Loucy (cell line): ENCODE data around the gene HS3ST5.

Experiments used
- H2AFZ ChIP-seq: fragments of 200-600 bp; sonication (generic); 2 replicates; pipeline ENCODE4 v1.6.0; 2016; ENCODE audit warnings: antibody characterized with exemption, mild to moderate bottlenecking, low read length, moderate library complexity
- H3F3A ChIP-seq: fragments of 200-600 bp; 2 replicates; pipeline ENCODE4 v1.6.0; 2016; ENCODE audit warnings: antibody characterized with exemption, low read depth, mild to moderate bottlenecking
- H3K27me3 ChIP-seq: fragments of 200-600 bp; sonication (generic); 2 replicates; pipeline ENCODE4 v1.6.1; 2014; ENCODE audit warnings: low read length, mild to moderate bottlenecking; ENCODE audit not compliant: insufficient read depth, poor library complexity, severe bottlenecking
- H3K36me3 ChIP-seq: fragments of 200-600 bp; sonication (generic); 2 replicates; pipeline ENCODE4 v1.6.1; 2016; ENCODE audit warnings: low read length; ENCODE audit not compliant: insufficient read depth
- H3K4me1 ChIP-seq: fragments of 200-600 bp; sonication (generic); 2 replicates; pipeline ENCODE4 v1.5.1; 2014; ENCODE audit warnings: low read length, mild to moderate bottlenecking; ENCODE audit not compliant: insufficient read depth, poor library complexity, severe bottlenecking
- H3K4me2 ChIP-seq: fragments of 200-600 bp; sonication (generic); 2 replicates; pipeline ENCODE4 v1.6.0; 2014; ENCODE audit warnings: antibody characterized with exemption, low read length, low read depth, mild to moderate bottlenecking; ENCODE audit not compliant: poor library complexity, severe bottlenecking
- H3K4me3 ChIP-seq: fragments of 200-600 bp; sonication (generic); 2 replicates; pipeline ENCODE4 v1.5.1; 2014; ENCODE audit warnings: low read length, mild to moderate bottlenecking, mixed read lengths; ENCODE audit not compliant: poor library complexity, severe bottlenecking
- H3K79me2 ChIP-seq: fragments of 200-600 bp; sonication (generic); 2 replicates; pipeline ENCODE4 v1.6.1; 2014; ENCODE audit warnings: low read length; ENCODE audit not compliant: insufficient read depth
- H3K9ac ChIP-seq: fragments of 200-600 bp; sonication (generic); 2 replicates; pipeline ENCODE4 v1.6.0; 2014; ENCODE audit warnings: mild to moderate bottlenecking, low read depth, low read length, moderate library complexity; ENCODE audit not compliant: poor library complexity, severe bottlenecking
- H3K9me2 ChIP-seq: fragments of 200-600 bp; sonication (generic); replicated peaks from 2 replicates; pipeline ENCODE4 v1.6.1; 2016; ENCODE audit warnings: low read depth, low read length, mixed read lengths
- H3K9me3 ChIP-seq: fragments of 200-600 bp; sonication (generic); 2 replicates; pipeline ENCODE4 v1.6.1; 2014; ENCODE audit warnings: mild to moderate bottlenecking, antibody characterized with exemption, low read length, low read depth; ENCODE audit not compliant: insufficient read depth
- H4K20me1 ChIP-seq: fragments of 200-600 bp; sonication (generic); 2 replicates; pipeline ENCODE4 v1.6.0; 2014; ENCODE audit warnings: antibody characterized with exemption, low read length, mild to moderate bottlenecking; ENCODE audit not compliant: insufficient read depth, poor library complexity, severe bottlenecking
- EZH2phosphoT487 ChIP-seq: fragments of 200-600 bp; IDR thresholded peaks from 2 replicates; pipeline ENCODE4 v1.6.1; 2018; ENCODE audit warnings: antibody characterized with exemption, mild to moderate bottlenecking, moderate library complexity, borderline replicate concordance
- TF ChIP-seq, protein P1 (sequence below): fragments of 200-600 bp; sonication (generic); conservative IDR thresholded peaks from 2 replicates; pipeline ENCODE4 v1.5.1; 2014; ENCODE audit warnings: mild to moderate bottlenecking, antibody characterized with exemption, low read length

HS3ST5 gene

DNA sequence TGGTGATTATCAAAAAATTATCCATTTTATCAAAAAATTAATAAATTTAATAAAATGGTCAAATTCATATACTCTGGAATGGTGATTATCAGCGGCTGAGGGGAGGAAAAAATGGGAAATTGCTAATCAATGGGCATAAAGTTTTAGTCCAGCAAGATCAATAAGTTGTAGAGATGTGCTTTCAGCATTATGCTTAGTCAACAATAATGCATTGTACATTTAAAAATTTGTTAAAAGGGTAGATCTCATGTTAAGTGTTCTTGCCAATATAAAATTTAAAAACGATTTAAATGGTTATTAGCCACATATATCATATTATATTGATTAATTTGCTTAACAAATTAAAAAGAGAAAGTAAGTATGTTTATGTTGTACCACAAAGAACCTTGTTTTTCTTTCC is 56.6 kb downstream of the HS3ST5 start:
- H3K36me3 ChIP-seq: no peaks in the 10 kb centered on the region
- H3K9ac ChIP-seq: no peak overlapping the region
- no peaks in the 10 kb centered on the region for H4K20me1 ChIP-seq
- no peak overlapping the region for H3K4me3 ChIP-seq
- no peaks in the 10 kb centered on the region for H3K9me3 ChIP-seq
- no peak overlapping the region for H3K4me2 ChIP-seq
- H3K4me1 ChIP-seq: no peaks in the 10 kb centered on the region
- TF ChIP-seq EZH2phosphoT487: no peak
- TF ChIP-seq, protein P1, sequence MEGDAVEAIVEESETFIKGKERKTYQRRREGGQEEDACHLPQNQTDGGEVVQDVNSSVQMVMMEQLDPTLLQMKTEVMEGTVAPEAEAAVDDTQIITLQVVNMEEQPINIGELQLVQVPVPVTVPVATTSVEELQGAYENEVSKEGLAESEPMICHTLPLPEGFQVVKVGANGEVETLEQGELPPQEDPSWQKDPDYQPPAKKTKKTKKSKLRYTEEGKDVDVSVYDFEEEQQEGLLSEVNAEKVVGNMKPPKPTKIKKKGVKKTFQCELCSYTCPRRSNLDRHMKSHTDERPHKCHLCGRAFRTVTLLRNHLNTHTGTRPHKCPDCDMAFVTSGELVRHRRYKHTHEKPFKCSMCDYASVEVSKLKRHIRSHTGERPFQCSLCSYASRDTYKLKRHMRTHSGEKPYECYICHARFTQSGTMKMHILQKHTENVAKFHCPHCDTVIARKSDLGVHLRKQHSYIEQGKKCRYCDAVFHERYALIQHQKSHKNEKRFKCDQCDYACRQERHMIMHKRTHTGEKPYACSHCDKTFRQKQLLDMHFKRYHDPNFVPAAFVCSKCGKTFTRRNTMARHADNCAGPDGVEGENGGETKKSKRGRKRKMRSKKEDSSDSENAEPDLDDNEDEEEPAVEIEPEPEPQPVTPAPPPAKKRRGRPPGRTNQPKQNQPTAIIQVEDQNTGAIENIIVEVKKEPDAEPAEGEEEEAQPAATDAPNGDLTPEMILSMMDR: no peak
- no peaks in the 10 kb centered on the region for H3F3A ChIP-seq
- H2AFZ ChIP-seq: no peak overlapping the region
- no peaks in the 10 kb centered on the region for H3K9me2 ChIP-seq
- H3K79me2 ChIP-seq: no peaks in the 10 kb centered on the region
- no peaks in the 10 kb centered on the region for H3K27me3 ChIP-seq

DNA sequence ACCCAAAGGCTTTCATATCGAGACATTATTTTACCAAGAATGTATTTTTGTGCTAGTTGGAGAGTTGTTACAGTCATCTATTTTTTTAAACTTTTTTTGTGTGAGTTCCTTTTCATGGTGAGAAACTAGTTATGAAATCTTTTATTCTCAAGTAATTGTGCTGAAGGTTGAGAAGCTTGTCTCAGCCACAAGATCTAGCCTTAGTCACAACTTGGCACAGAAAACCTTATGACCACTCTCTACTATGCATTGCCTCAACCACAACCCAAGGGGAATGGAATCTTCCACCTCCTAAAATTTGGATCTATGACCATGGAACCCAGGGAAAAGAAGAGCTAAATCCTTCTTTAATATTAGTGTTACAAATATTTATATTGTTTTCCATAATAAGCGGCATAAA is 58.5 kb downstream of the HS3ST5 start:
- Histone ChIP-seq H3K4me2 (no peak overlapping the region), H3K27me3 (no peaks in the 10 kb centered on the region), H3K4me1 (no peaks in the 10 kb centered on the region), H3K9me2 (no peaks in the 10 kb centered on the region), H3K79me2 (no peaks in the 10 kb centered on the region), H4K20me1 (no peaks in the 10 kb centered on the region), H3K36me3 (no peaks in the 10 kb centered on the region), H3K9me3 (no peaks in the 10 kb centered on the region), H2AFZ (no peak overlapping the region), H3K9ac (no peak overlapping the region), H3F3A (no peaks in the 10 kb centered on the region), H3K4me3 (no peak overlapping the region)
- TF ChIP-seq EZH2phosphoT487: no peak
- TF ChIP-seq, protein P1: no peak

DNA sequence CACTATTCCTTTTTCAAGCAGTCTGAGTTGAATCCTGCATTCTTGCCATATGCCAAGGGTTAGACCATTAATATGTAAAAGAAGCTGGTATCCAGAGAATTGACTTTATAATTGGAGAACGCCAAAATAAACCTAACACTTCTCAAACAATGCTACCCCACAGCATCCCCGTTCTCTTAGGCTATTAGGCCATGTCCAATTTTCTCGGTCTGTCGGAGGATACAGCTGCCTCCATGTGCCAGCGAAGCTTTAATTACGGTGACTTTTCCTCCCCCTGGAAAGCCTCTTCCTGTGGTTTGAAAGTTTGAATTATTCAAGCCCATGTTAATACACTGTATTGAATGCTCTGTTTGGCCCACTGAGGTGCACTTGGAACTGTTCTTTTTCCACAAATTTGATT is 60.5 kb downstream of the HS3ST5 start:
- Histone ChIP-seq H3F3A (no peaks in the 10 kb centered on the region), H3K4me3 (no peak overlapping the region), H3K9ac (no peak overlapping the region), H3K4me2 (no peak overlapping the region), H3K79me2 (no peaks in the 10 kb centered on the region), H2AFZ (no peak overlapping the region), H3K4me1 (no peaks in the 10 kb centered on the region), H3K36me3 (no peaks in the 10 kb centered on the region), H3K9me3 (no peaks in the 10 kb centered on the region), H3K9me2 (no peaks in the 10 kb centered on the region), H3K27me3 (no peaks in the 10 kb centered on the region), H4K20me1 (no peaks in the 10 kb centered on the region)
- TF ChIP-seq, protein P1: no peak
- TF ChIP-seq EZH2phosphoT487: no peak
